ENCODE data around the gene LCE2C.
"Not testable (repeated sequence)": the region's sequence is repeated elsewhere in the genome, so short reads cannot be mapped to it uniquely, and the experiment has no call there.

LCE2C gene, protein sequence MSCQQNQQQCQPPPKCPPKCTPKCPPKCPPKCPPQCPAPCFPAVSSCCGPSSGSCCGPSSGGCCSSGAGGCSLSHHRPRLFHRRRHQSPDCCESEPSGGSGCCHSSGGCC

GRCh38 chr1:152674983-152675382 lies at the start of gene LCE2C:
LCE2C (plus strand) TSS chr1:152675279; CDS start chr1:152676016, 737 bp downstream.
- H3K4me1 ChIP-seq (ENCODE audit: control insufficient read depth in 5 of 5, insufficient read depth in 5 of 5, low read length in 5 of 5); H3K4me3 ChIP-seq (ENCODE audit: low read depth in 1 of 5, low read length in 5 of 5); H3K27me3 ChIP-seq (ENCODE audit: control insufficient read depth in 5 of 5, insufficient read depth in 4 of 5, low read length in 5 of 5); H3K9ac ChIP-seq (ENCODE audit: low read length in 5 of 5); H3K36me3 ChIP-seq (ENCODE audit: control insufficient read depth in 5 of 5, insufficient read depth in 5 of 5, low read length in 5 of 5); H3K9me3 ChIP-seq (ENCODE audit: control insufficient read depth in 5 of 5, low read length in 5 of 5); H3K27ac ChIP-seq (ENCODE audit: low read depth, low read length): not testable (repeated sequence)

GRCh38 chr1:152626744-152627143 lies 48.3 kb upstream of the LCE2C start:
- Histone ChIP-seq H3K9me3 (ENCODE audit: control insufficient read depth in 5 of 5, low read length in 5 of 5) (peaks cover 0 to 18% (median 7%) of the 10 kb centered on the region in 5 donors), H3K4me3 (ENCODE audit: low read depth in 1 of 5, low read length in 5 of 5) (no peak overlapping the region), H3K4me1 (ENCODE audit: control insufficient read depth in 5 of 5, insufficient read depth in 5 of 5, low read length in 5 of 5) (peaks cover 3 to 44% (median 39%) of the 10 kb centered on the region in 5 donors), H3K27ac (ENCODE audit: low read depth, low read length) (no peak overlapping the region), H3K36me3 (ENCODE audit: control insufficient read depth in 5 of 5, insufficient read depth in 5 of 5, low read length in 5 of 5) (no peaks in the 10 kb centered on the region), H3K9ac (ENCODE audit: low read length in 5 of 5) (no peak overlapping the region), H3K27me3 (ENCODE audit: control insufficient read depth in 5 of 5, insufficient read depth in 4 of 5, low read length in 5 of 5) (no peaks in the 10 kb centered on the region)

DNA sequence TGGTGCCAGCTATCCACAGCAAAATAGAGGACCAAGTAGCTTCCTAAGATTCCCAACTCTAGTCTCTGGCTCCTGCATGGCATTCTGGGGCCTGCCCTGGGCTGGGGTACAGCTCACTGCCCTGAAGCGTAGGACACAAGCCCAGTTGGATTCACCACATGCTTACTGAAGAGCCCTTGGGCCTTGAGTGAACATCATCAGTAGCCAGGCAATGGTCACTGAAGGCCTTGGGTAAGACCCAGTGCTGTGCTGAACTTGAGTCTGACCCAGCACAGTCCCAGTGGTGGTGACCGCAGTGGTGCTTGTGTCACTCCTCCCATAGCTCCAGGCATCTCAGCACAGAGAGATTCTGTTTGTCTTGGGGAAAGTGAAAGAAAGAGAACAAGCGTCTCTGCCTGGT lies 44.5 kb upstream of the LCE2C start:
- Histone ChIP-seq H3K36me3 (ENCODE audit: control insufficient read depth in 5 of 5, insufficient read depth in 5 of 5, low read length in 5 of 5) (no peaks in the 10 kb centered on the region), H3K27me3 (ENCODE audit: control insufficient read depth in 5 of 5, insufficient read depth in 4 of 5, low read length in 5 of 5) (no peaks in the 10 kb centered on the region), H3K4me3 (ENCODE audit: low read depth in 1 of 5, low read length in 5 of 5) (no peak overlapping the region), H3K9ac (ENCODE audit: low read length in 5 of 5) (no peak overlapping the region), H3K27ac (ENCODE audit: low read depth, low read length) (no peak overlapping the region), H3K4me1 (ENCODE audit: control insufficient read depth in 5 of 5, insufficient read depth in 5 of 5, low read length in 5 of 5) (peaks cover 3 to 23% (median 19%) of the 10 kb centered on the region in 5 donors), H3K9me3 (ENCODE audit: control insufficient read depth in 5 of 5, low read length in 5 of 5) (peaks cover 0 to 23% (median 7%) of the 10 kb centered on the region in 5 donors)

- Histone ChIP-seq H3K36me3 (ENCODE audit: control insufficient read depth in 5 of 5, insufficient read depth in 5 of 5, low read length in 5 of 5) (no peaks in the 10 kb centered on the region), H3K4me3 (ENCODE audit: low read depth in 1 of 5, low read length in 5 of 5) (no peak overlapping the region), H3K4me1 (ENCODE audit: control insufficient read depth in 5 of 5, insufficient read depth in 5 of 5, low read length in 5 of 5) (peaks cover 0 to 14% (median 9%) of the 10 kb centered on the region in 5 donors), H3K9me3 (ENCODE audit: control insufficient read depth in 5 of 5, low read length in 5 of 5) (peaks cover 0 to 6% (median 2%) of the 10 kb centered on the region in 5 donors), H3K27me3 (ENCODE audit: control insufficient read depth in 5 of 5, insufficient read depth in 4 of 5, low read length in 5 of 5) (peaks cover 0 to 3% (median 0%) of the 10 kb centered on the region in 5 donors), H3K27ac (ENCODE audit: low read depth, low read length) (no peak overlapping the region), H3K9ac (ENCODE audit: low read length in 5 of 5) (no peak overlapping the region)
These were observed 34.7 kb upstream of the LCE2C start for GRCh38 chr1:152640351-152640750.

GRCh38 chr1:152643945-152644344 lies 31.1 kb upstream of the LCE2C start:
- Histone ChIP-seq H3K9ac (ENCODE audit: low read length in 5 of 5) (no peak overlapping the region), H3K4me3 (ENCODE audit: low read depth in 1 of 5, low read length in 5 of 5) (no peak overlapping the region), H3K4me1 (ENCODE audit: control insufficient read depth in 5 of 5, insufficient read depth in 5 of 5, low read length in 5 of 5) (peaks cover 0 to 14% (median 9%) of the 10 kb centered on the region in 5 donors), H3K27ac (ENCODE audit: low read depth, low read length) (no peak overlapping the region), H3K9me3 (ENCODE audit: control insufficient read depth in 5 of 5, low read length in 5 of 5) (peaks cover 0 to 2% (median 0%) of the 10 kb centered on the region in 5 donors), H3K36me3 (ENCODE audit: control insufficient read depth in 5 of 5, insufficient read depth in 5 of 5, low read length in 5 of 5) (no peaks in the 10 kb centered on the region), H3K27me3 (ENCODE audit: control insufficient read depth in 5 of 5, insufficient read depth in 4 of 5, low read length in 5 of 5) (peaks cover 0 to 3% (median 0%) of the 10 kb centered on the region in 5 donors)

GRCh38 chr1:152645146-152645545 lies 29.9 kb upstream of the LCE2C start:
- no peak overlapping the region for H3K27ac ChIP-seq (ENCODE audit: low read depth, low read length)
- H3K4me1 ChIP-seq (ENCODE audit: control insufficient read depth in 5 of 5, insufficient read depth in 5 of 5, low read length in 5 of 5), result peaks cover 0 to 14% (median 9%) of the 10 kb centered on the region in 5 donors
- peaks cover 0 to 3% (median 0%) of the 10 kb centered on the region in 5 donors for H3K27me3 ChIP-seq (ENCODE audit: control insufficient read depth in 5 of 5, insufficient read depth in 4 of 5, low read length in 5 of 5)
- H3K9me3 ChIP-seq (ENCODE audit: control insufficient read depth in 5 of 5, low read length in 5 of 5), result no peaks in the 10 kb centered on the region
- H3K9ac ChIP-seq (ENCODE audit: low read length in 5 of 5), result no peak overlapping the region
- H3K4me3 ChIP-seq (ENCODE audit: low read depth in 1 of 5, low read length in 5 of 5), result no peak overlapping the region
- H3K36me3 ChIP-seq (ENCODE audit: control insufficient read depth in 5 of 5, insufficient read depth in 5 of 5, low read length in 5 of 5), result no peaks in the 10 kb centered on the region

DNA sequence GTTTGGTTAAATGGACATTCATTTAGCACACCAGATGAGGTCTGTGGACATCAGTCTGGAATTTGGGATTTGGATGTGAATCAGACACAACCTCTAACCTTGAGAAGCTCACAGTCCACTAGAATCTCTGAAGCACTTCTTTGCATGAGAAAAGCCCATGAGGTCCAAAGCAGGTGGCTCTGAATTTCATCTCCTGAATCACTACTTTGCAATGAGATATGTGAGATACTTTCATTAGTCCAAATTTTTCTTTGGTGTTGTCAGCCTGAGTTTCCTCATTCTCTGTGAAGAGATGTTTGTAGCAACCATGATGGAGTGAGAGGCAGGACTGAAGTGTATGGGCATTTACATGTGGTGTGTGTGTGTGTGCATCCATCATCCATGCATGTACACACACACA lies 28.4 kb upstream of the LCE2C start:
- no peak overlapping the region for H3K9ac ChIP-seq (ENCODE audit: low read length in 5 of 5)
- no peaks in the 10 kb centered on the region for H3K36me3 ChIP-seq (ENCODE audit: control insufficient read depth in 5 of 5, insufficient read depth in 5 of 5, low read length in 5 of 5)
- no peak overlapping the region for H3K27ac ChIP-seq (ENCODE audit: low read depth, low read length)
- H3K4me3 ChIP-seq (ENCODE audit: low read depth in 1 of 5, low read length in 5 of 5), result no peak overlapping the region
- H3K9me3 ChIP-seq (ENCODE audit: control insufficient read depth in 5 of 5, low read length in 5 of 5), result no peaks in the 10 kb centered on the region
- peaks cover 0 to 3% (median 0%) of the 10 kb centered on the region in 5 donors for H3K27me3 ChIP-seq (ENCODE audit: control insufficient read depth in 5 of 5, insufficient read depth in 4 of 5, low read length in 5 of 5)
- H3K4me1 ChIP-seq (ENCODE audit: control insufficient read depth in 5 of 5, insufficient read depth in 5 of 5, low read length in 5 of 5), result peaks cover 0 to 14% (median 9%) of the 10 kb centered on the region in 5 donors

GRCh38 chr1:152654110-152654509 lies 21.0 kb upstream of the LCE2C start:
- no peak overlapping the region for H3K9ac ChIP-seq (ENCODE audit: low read length in 5 of 5)
- H3K27ac ChIP-seq (ENCODE audit: low read depth, low read length), result no peak overlapping the region
- H3K9me3 ChIP-seq (ENCODE audit: control insufficient read depth in 5 of 5, low read length in 5 of 5), result no peaks in the 10 kb centered on the region
- no peaks in the 10 kb centered on the region for H3K27me3 ChIP-seq (ENCODE audit: control insufficient read depth in 5 of 5, insufficient read depth in 4 of 5, low read length in 5 of 5)
- no peaks in the 10 kb centered on the region for H3K36me3 ChIP-seq (ENCODE audit: control insufficient read depth in 5 of 5, insufficient read depth in 5 of 5, low read length in 5 of 5)
- H3K4me1 ChIP-seq (ENCODE audit: control insufficient read depth in 5 of 5, insufficient read depth in 5 of 5, low read length in 5 of 5), result no peaks in the 10 kb centered on the region
- no peak overlapping the region for H3K4me3 ChIP-seq (ENCODE audit: low read depth in 1 of 5, low read length in 5 of 5)

DNA sequence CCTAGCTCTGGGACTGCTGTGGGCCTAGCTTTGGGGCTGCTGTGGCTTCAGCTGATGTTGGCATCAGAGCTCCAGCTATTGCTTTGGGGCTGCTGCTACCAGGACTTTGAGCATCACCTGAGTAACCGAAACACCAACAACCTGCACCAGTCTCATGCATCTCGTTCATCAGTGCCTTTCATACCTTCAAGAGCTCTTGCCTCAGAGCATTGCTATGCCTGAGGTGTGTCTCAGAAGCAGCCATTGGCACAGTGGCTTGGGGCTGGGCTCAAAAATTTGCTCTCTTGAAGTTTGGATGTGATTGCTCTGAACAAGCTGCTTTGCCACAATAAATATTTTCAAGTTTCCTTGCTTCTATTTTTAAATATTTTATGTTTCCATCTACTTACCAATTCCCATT lies 18.6 kb upstream of the LCE2C start:
- no peak overlapping the region for H3K27ac ChIP-seq (ENCODE audit: low read depth, low read length)
- no peaks in the 10 kb centered on the region for H3K36me3 ChIP-seq (ENCODE audit: control insufficient read depth in 5 of 5, insufficient read depth in 5 of 5, low read length in 5 of 5)
- H3K4me3 ChIP-seq (ENCODE audit: low read depth in 1 of 5, low read length in 5 of 5), result no peak overlapping the region
- H3K9me3 ChIP-seq (ENCODE audit: control insufficient read depth in 5 of 5, low read length in 5 of 5), result no peaks in the 10 kb centered on the region
- H3K27me3 ChIP-seq (ENCODE audit: control insufficient read depth in 5 of 5, insufficient read depth in 4 of 5, low read length in 5 of 5), result no peaks in the 10 kb centered on the region
- no peak overlapping the region for H3K9ac ChIP-seq (ENCODE audit: low read length in 5 of 5)
- H3K4me1 ChIP-seq (ENCODE audit: control insufficient read depth in 5 of 5, insufficient read depth in 5 of 5, low read length in 5 of 5), result no peaks in the 10 kb centered on the region

DNA sequence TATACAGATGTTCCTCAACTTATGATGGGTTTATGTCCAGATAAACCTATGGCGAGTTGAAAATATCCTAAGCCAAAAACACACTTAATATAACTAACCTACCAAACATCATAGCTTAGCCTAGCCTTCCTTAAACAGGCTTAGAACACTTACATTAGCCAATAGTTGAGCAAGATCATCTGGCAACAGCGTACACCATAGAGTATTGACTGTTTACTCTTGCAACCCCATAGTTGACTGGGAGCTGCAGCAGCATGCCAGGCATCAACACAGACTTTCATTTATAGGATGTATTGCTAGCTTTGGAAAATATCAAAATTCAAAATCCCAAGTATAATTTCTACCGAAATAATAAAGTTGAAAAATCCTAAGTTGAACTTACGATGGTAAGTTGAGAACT lies 17.4 kb upstream of the LCE2C start:
- no peaks in the 10 kb centered on the region for H3K4me1 ChIP-seq (ENCODE audit: control insufficient read depth in 5 of 5, insufficient read depth in 5 of 5, low read length in 5 of 5)
- H3K36me3 ChIP-seq (ENCODE audit: control insufficient read depth in 5 of 5, insufficient read depth in 5 of 5, low read length in 5 of 5), result no peaks in the 10 kb centered on the region
- H3K9me3 ChIP-seq (ENCODE audit: control insufficient read depth in 5 of 5, low read length in 5 of 5), result no peaks in the 10 kb centered on the region
- H3K27me3 ChIP-seq (ENCODE audit: control insufficient read depth in 5 of 5, insufficient read depth in 4 of 5, low read length in 5 of 5), result no peaks in the 10 kb centered on the region
- H3K4me3 ChIP-seq (ENCODE audit: low read depth in 1 of 5, low read length in 5 of 5), result no peak overlapping the region
- no peak overlapping the region for H3K27ac ChIP-seq (ENCODE audit: low read depth, low read length)
- H3K9ac ChIP-seq (ENCODE audit: low read length in 5 of 5), result no peak overlapping the region

Data from subcutaneous abdominal adipose tissue (tissue), 5 donors.